Measurements from ENCODE around the gene CBX7. TPM values are rescaled to one million over a fixed set of nuclear protein-coding genes. Genes with fewer than 3 reads are reported as not detected.
"Not testable (repeated sequence)": the region's sequence is repeated elsewhere in the genome, so short reads cannot be mapped to it uniquely, and the experiment has no call there.

CBX7 gene
- total RNA-seq, 1 donor from 2014 or later, result 12.7 TPM

GRCh38 chr22:39171623-39172264, 19.3 kb upstream of the CBX7 start:
- peak overlapping the region; percentile 68 for H3K27ac Mint-ChIP-seq
- DNase-seq (ENCODE audit: low spot score), result no peak
- no peak overlapping the region for H3K4me3 Mint-ChIP-seq
- peaks cover 5% of the 10 kb centered on the region for H3K27me3 Mint-ChIP-seq (ENCODE audit: insufficient read depth)
- no peaks in the 10 kb centered on the region for H3K36me3 Mint-ChIP-seq (ENCODE audit: low read depth)
- intact Hi-C loops (cut with micrococcal nuclease), result loop anchor here (1.0 to 5.0 kb wide), 5 partner anchors 66 to 356 kb away; no protein-coding TSS in a partner anchor
- H3K4me1 Mint-ChIP-seq (ENCODE audit: low read depth), result peaks cover 40% of the 10 kb centered on the region
- H3K9me3 Mint-ChIP-seq, result no peaks in the 10 kb centered on the region

GRCh38 chr22:39170825-39171622, 18.5 kb upstream of the CBX7 start:
- Mint-ChIP-seq H3K36me3 (ENCODE audit: low read depth) (no peaks in the 10 kb centered on the region), H3K9me3 (no peaks in the 10 kb centered on the region), H3K4me1 (ENCODE audit: low read depth) (peaks cover 40% of the 10 kb centered on the region), H3K4me3 (peak overlapping the region; percentile 75), H3K27ac (peak overlapping the region; percentile 63), H3K27me3 (ENCODE audit: insufficient read depth) (peaks cover 5% of the 10 kb centered on the region)
- intact Hi-C loops (cut with micrococcal nuclease), result loop anchor here (1.0 to 5.0 kb wide), 5 partner anchors 66 to 356 kb away; no protein-coding TSS in a partner anchor
- DNase-seq (ENCODE audit: low spot score), result peak; percentile 79

- H3K27ac Mint-ChIP-seq, result peak overlapping the region; percentile 21
- no peak for DNase-seq (ENCODE audit: low spot score)
- peaks cover 5% of the 10 kb centered on the region for H3K27me3 Mint-ChIP-seq (ENCODE audit: insufficient read depth)
- no peaks in the 10 kb centered on the region for H3K9me3 Mint-ChIP-seq
- H3K4me3 Mint-ChIP-seq, result no peak overlapping the region
- no peaks in the 10 kb centered on the region for H3K36me3 Mint-ChIP-seq (ENCODE audit: low read depth)
- H3K4me1 Mint-ChIP-seq (ENCODE audit: low read depth), result peaks cover 40% of the 10 kb centered on the region
- intact Hi-C loops (cut with micrococcal nuclease), result loop anchor here (5.0 kb wide), 2 partner anchors 67 to 357 kb away; no protein-coding TSS in a partner anchor
Measured at GRCh38 chr22:39169797-39170466, 17.5 kb upstream of the CBX7 start.

- H3K36me3 Mint-ChIP-seq (ENCODE audit: low read depth), result no peaks in the 10 kb centered on the region
- peaks cover 6% of the 10 kb centered on the region for H3K27me3 Mint-ChIP-seq (ENCODE audit: insufficient read depth)
- intact Hi-C loops (cut with micrococcal nuclease), result no loop called here
- no peaks in the 10 kb centered on the region for H3K9me3 Mint-ChIP-seq
- DNase-seq (ENCODE audit: low spot score), result no peak
- H3K27ac Mint-ChIP-seq, result no peak overlapping the region
- H3K4me3 Mint-ChIP-seq, result no peak overlapping the region
- H3K4me1 Mint-ChIP-seq (ENCODE audit: low read depth), result peaks cover 14% of the 10 kb centered on the region
Measured at GRCh38 chr22:39166547-39166946, 14.1 kb upstream of the CBX7 start.

- H3K9me3 Mint-ChIP-seq; DNase-seq (ENCODE audit: low spot score); H3K36me3 Mint-ChIP-seq (ENCODE audit: low read depth); intact Hi-C loops (cut with micrococcal nuclease); H3K4me3 Mint-ChIP-seq; H3K27ac Mint-ChIP-seq: not testable (repeated sequence)
- peaks cover 23% of the 10 kb centered on the region for H3K27me3 Mint-ChIP-seq (ENCODE audit: insufficient read depth)
- peaks cover 12% of the 10 kb centered on the region for H3K4me1 Mint-ChIP-seq (ENCODE audit: low read depth)
Measured at GRCh38 chr22:39156093-39156492, 3.6 kb upstream of the CBX7 start.

DNA sequence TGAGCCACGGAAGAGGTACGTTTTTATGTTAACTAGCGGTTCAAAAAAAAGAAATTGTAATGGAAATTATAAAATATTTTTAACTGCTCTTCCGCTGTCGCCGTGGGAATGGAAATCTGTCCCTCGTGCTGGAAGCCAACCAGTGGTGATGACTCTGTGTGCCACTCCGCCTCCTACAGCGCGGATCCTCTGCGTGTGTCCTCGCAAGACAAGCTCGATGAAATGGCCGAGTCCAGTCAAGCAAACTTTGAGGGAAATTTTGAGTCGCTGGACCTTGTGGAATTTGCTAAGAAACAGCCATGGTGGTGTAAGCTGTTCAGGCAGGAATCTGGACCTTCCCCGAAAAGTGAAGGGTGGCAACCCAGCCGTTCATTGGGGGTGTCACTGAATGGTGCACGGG, 2.9 kb upstream of the CBX7 start:
- H3K4me3 Mint-ChIP-seq, result no peak overlapping the region
- intact Hi-C loops (cut with micrococcal nuclease), result no loop called here
- H3K27ac Mint-ChIP-seq, result no peak overlapping the region
- peaks cover 2% of the 10 kb centered on the region for H3K36me3 Mint-ChIP-seq (ENCODE audit: low read depth)
- H3K4me1 Mint-ChIP-seq (ENCODE audit: low read depth), result peaks cover 18% of the 10 kb centered on the region
- peaks cover 23% of the 10 kb centered on the region for H3K27me3 Mint-ChIP-seq (ENCODE audit: insufficient read depth)
- no peaks in the 10 kb centered on the region for H3K9me3 Mint-ChIP-seq
- DNase-seq (ENCODE audit: low spot score), result no peak

GRCh38 chr22:39153220-39153717, 789 bp upstream of the CBX7 start:
- intact Hi-C loops (cut with micrococcal nuclease), result loop anchor here (2.0 kb wide), 1 partner anchor 138 kb away; the partner anchor contains the start of gene APOBEC3C
- peaks cover 32% of the 10 kb centered on the region for H3K4me1 Mint-ChIP-seq (ENCODE audit: low read depth)
- H3K27ac Mint-ChIP-seq, result peak overlapping the region; percentile 74
- H3K4me3 Mint-ChIP-seq, result peak overlapping the region; percentile 89
- H3K36me3 Mint-ChIP-seq (ENCODE audit: low read depth), result peaks cover 2% of the 10 kb centered on the region
- no peaks in the 10 kb centered on the region for H3K9me3 Mint-ChIP-seq
- peaks cover 23% of the 10 kb centered on the region for H3K27me3 Mint-ChIP-seq (ENCODE audit: insufficient read depth)
- no peak for DNase-seq (ENCODE audit: low spot score)

- Mint-ChIP-seq H3K9me3 (no peaks in the 10 kb centered on the region), H3K27me3 (ENCODE audit: insufficient read depth) (peaks cover 23% of the 10 kb centered on the region), H3K27ac (peak overlapping the region; percentile 55), H3K36me3 (ENCODE audit: low read depth) (peaks cover 5% of the 10 kb centered on the region), H3K4me3 (peak overlapping the region; percentile 75), H3K4me1 (ENCODE audit: low read depth) (peaks cover 32% of the 10 kb centered on the region)
- DNase-seq (ENCODE audit: low spot score), result no peak
- intact Hi-C loops (cut with micrococcal nuclease), result loop anchor here (1.0 to 2.0 kb wide), 3 partner anchors 8 to 164 kb away; partner anchors contain the start of gene APOBEC3C
Measured at GRCh38 chr22:39152024-39152510, 413 bp downstream of the CBX7 start.

DNA sequence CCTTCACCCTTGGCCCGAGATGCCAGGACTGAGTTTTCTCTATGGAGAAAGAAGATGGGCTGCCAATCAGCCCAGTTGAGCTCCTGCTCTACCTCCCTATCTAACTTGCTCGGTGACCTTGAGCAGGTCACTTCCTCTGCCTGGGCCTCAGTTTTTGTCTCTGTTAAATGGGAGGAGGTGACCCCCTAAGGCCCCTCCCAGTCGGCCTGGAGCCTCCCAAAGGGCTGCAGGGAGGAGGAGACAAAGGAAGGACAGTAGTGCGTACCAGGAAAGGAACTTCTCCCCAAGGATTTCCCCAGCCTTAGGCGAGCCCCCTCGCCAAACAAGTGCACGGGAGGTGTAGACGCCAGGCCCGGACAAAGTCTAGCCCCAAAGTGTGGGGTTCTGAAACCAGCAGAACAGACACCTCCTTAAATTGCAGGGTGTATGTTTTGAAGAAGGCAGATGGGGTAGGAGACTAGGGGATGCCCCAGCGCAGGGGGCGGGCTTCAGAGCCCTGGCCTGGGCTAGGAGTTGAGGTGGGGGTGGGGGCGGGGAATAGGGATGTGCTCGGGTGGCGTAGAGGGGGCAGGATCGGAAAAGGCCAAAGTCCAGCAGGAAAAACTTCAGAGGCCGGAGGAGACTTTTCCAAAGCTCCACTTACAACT, 1.0 kb downstream of the CBX7 start:
- intact Hi-C loops (cut with micrococcal nuclease), result no loop called here
- peak overlapping the region; percentile 75 for H3K4me3 Mint-ChIP-seq

GRCh38 chr22:39150848-39151215, 1.6 kb downstream of the CBX7 start:
- no peaks in the 10 kb centered on the region for H3K9me3 Mint-ChIP-seq
- peak overlapping the region; percentile 75 for H3K4me3 Mint-ChIP-seq
- peaks cover 23% of the 10 kb centered on the region for H3K27me3 Mint-ChIP-seq (ENCODE audit: insufficient read depth)
- intact Hi-C loops (cut with micrococcal nuclease), result no loop called here
- no peak overlapping the region for H3K27ac Mint-ChIP-seq
- DNase-seq (ENCODE audit: low spot score), result no peak
- peaks cover 5% of the 10 kb centered on the region for H3K36me3 Mint-ChIP-seq (ENCODE audit: low read depth)
- H3K4me1 Mint-ChIP-seq (ENCODE audit: low read depth), result peaks cover 42% of the 10 kb centered on the region

More for the DNA sequence above, 1.0 kb downstream of the CBX7 start:
- peaks cover 23% of the 10 kb centered on the region for H3K27me3 Mint-ChIP-seq (ENCODE audit: insufficient read depth)
- H3K9me3 Mint-ChIP-seq, result no peaks in the 10 kb centered on the region
- H3K4me1 Mint-ChIP-seq (ENCODE audit: low read depth), result peaks cover 36% of the 10 kb centered on the region
- peaks cover 5% of the 10 kb centered on the region for H3K36me3 Mint-ChIP-seq (ENCODE audit: low read depth)
- no peak for DNase-seq (ENCODE audit: low spot score)
- H3K27ac Mint-ChIP-seq, result no peak overlapping the region

DNA sequence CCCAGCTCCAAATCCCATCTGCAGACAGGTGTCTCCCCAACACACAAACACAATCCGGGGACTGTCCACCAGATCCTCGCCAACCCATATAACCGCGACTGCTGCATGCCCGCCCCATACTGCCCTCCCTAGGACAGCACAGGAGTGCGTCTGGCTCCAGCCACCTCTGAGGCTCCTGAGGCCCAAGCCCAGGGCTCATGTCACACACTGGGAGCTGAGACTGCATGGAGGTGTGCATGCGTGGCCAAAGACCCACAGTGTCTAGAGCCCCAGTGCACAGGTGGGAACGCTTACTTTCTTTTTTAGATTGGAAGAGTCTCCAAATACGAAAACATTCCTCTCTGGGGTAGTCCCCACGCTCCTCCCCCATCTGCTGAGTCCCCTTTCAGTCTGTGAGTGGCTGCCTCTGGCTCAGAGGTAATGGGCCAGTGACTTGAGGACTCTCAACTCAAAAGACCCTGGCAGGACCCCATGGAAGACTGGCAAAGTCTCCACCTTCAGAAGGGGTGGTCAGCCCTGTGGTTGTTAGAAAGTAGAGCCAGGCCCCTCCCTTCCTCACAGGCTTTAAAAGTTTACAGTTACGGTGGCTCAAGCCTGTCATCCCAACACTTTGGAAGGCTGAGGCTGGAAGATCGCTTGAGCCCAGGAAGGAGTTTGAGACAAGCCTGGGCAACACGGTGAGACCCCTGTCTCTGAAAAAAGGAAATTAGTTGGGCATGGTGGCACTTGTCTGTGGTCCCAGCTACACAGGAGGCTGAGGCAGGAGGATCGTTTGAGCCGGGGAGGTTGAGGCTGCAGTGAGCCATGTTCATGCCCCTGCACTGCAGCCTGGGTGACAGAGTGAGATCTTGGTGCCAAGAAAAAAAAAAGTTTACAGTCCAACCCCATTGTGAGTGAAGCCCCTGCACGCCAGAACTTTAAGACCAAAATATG, 2.3 kb downstream of the CBX7 start:
- peaks cover 5% of the 10 kb centered on the region for H3K36me3 Mint-ChIP-seq (ENCODE audit: low read depth)
- no peaks in the 10 kb centered on the region for H3K9me3 Mint-ChIP-seq
- H3K27ac Mint-ChIP-seq, result peak overlapping the region; percentile 29
- no peak for DNase-seq (ENCODE audit: low spot score)
- peaks cover 19% of the 10 kb centered on the region for H3K27me3 Mint-ChIP-seq (ENCODE audit: insufficient read depth)
- intact Hi-C loops (cut with micrococcal nuclease), result no loop called here
- H3K4me1 Mint-ChIP-seq (ENCODE audit: low read depth), result peaks cover 42% of the 10 kb centered on the region
- H3K4me3 Mint-ChIP-seq, result peak overlapping the region; percentile 75

Data from activated T-helper 1 cell treated with anti-CD3 and anti-CD28 coated beads, Interleukin-12 subunit alpha, Interleukin-12 subunit beta, Interleukin-2, Interleukin-4 antibody, amounts not matched to agents 30 ng/mL and 10 ng/mL and 1 ng/mL, durations not matched to agents 14 hours and 24 hours and 36 hours (primary cell).